Omental fat pad (tissue), 4 donors: ENCODE measurements around the gene BCAS4. TPM values are rescaled to one million over a fixed set of nuclear protein-coding genes. Genes with fewer than 3 reads are reported as not detected.

Experiments
- ATAC-seq: fragments of 150-250 bp; one replicate; pipeline ENCODE4 v1.9.1; 2016; ENCODE audit warnings: mild to moderate bottlenecking, moderate library complexity; ENCODE audit not compliant: low FRiP score
- DNase-seq: peaks from one replicate; pipeline ENCODE4 v3.0.0-alpha.2; 2019; ENCODE audit warnings: low spot score
- total RNA-seq, 4 donors: library from RNA; depleted of rRNA; stranded (reverse); fragments of >200 nt; gene quantifications; one replicate each; pipeline ENCODE4 v1.1.0, GENCODE V29; 2016
- TF ChIP-seq, protein P1 (sequence below), 3 donors: fragments of 450-650 bp; IDR thresholded peaks; one replicate each; pipeline ENCODE4 v1.5.1; 2016 to 2017; ENCODE audit warnings: antibody characterized with exemption in 3 of 3, mild to moderate bottlenecking in 3 of 3, moderate library complexity in 2 of 3

Gene BCAS4, protein sequence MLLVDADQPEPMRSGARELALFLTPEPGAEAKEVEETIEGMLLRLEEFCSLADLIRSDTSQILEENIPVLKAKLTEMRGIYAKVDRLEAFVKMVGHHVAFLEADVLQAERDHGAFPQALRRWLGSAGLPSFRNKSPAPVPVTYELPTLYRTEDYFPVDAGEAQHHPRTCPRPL
- 1 to 10 TPM; 1.4 to 6.5 (median 3.1) TPM for total RNA-seq

DNA sequence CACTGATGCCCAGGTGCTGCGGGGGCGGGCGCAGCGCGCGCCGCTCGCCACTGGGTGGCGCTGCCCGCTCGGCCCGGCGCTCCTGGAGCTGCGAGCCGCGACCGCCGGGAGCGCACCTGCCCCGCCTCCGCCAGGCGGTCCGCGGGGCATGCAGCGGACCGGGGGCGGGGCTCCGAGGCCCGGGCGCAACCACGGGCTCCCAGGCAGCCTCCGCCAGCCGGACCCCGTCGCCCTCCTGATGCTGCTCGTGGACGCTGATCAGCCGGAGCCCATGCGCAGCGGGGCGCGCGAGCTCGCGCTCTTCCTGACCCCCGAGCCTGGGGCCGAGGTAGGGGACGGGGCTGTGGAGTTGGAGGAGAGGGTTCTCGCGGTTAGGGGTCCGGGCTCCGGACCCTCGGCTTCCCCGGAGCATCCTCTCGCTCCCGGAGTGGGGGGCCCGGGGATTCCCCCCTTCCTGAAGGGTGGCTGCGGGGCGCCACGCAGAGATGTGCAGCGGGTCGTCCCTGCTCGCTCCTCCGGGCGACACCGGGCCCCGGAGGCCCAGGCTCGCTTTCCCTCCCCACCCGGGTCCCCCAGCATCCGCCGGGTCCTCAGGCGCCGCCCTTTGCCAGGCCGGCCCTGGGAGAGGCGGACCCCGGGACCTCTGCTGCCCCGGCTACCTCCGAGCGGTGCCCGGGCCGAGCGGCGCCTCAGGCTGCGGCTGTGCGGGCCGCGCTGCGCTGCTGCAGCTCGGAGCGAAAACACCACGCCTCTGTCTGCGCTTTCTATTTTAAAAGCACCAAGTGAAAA is at the start of gene BCAS4:
BCAS4 (plus strand) TSS at position 216 of the 789 bp plus-strand sequence; CDS start at position 239, 23 bp downstream.
- TF ChIP-seq, protein P1, sequence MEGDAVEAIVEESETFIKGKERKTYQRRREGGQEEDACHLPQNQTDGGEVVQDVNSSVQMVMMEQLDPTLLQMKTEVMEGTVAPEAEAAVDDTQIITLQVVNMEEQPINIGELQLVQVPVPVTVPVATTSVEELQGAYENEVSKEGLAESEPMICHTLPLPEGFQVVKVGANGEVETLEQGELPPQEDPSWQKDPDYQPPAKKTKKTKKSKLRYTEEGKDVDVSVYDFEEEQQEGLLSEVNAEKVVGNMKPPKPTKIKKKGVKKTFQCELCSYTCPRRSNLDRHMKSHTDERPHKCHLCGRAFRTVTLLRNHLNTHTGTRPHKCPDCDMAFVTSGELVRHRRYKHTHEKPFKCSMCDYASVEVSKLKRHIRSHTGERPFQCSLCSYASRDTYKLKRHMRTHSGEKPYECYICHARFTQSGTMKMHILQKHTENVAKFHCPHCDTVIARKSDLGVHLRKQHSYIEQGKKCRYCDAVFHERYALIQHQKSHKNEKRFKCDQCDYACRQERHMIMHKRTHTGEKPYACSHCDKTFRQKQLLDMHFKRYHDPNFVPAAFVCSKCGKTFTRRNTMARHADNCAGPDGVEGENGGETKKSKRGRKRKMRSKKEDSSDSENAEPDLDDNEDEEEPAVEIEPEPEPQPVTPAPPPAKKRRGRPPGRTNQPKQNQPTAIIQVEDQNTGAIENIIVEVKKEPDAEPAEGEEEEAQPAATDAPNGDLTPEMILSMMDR (IDR thresholded peaks at IDR 0.05) = peak in 2 of 3 donors; percentile 81 to 87
- peak; percentile 35 for DNase-seq
- peak; percentile 69 for ATAC-seq

DNA sequence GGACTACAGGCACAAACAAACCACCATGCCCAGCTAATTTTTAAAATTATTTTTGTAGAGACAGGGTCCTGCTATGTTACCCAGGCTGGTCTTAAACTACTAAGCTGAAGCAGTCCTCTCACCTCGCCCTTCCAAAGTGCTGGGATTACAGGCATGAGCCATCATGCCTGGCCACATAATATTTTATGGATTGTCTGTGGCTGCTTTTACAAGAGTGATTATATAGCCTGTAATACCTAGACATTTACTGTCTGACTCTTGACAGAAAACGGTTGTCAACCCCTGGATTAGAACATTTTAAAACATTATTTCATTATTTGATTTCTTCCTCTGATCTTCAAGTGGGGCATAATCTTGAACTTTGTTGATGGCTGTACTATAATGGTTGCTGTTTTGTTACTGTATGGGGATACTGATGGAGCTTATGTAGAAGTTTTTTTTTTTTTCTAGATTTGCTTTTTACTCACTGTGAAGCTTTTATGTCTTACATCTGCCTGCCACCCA is 49.2 kb upstream of the BCAS4 start:
- TF ChIP-seq, protein P1 (IDR thresholded peaks at IDR 0.05) = no peak
- DNase-seq = no peak
- no peak for ATAC-seq

DNA sequence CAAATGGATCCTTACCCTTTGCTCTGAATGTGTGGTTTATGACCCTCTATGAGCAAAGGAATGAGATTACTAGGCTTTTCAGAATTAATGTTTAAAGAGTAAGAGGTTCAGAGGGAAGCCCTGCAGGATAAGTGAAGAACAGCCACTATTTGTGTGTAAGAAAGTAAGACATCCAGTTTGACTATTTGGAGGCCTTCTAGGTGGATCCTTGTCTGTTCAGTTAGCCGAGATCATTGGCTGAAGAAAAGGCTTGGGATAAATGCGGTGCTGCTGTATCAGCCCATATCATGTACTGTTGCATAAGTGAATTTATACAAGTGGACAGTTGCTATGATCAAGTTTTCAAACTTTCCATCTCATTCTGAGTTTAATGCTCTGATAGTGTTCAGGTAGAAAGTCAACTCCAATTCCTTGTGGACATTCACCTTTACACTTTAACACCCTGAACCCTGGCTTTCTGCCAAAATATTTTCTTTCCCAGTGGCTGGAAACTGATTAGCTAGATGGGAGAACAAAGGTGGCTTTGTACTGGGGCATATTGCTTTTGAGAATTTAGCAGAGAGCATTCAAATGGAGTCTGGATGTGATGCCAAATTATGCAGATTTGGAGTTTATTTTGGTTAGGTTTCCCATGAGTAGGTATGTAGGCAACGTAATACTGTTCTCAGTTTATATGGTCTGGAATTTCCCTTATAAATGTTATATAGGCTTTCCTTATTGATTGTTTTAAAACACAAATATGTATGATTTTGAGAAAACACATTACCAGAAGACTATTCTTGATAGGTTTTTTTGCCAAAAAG is 48.5 kb upstream of the BCAS4 start:
- ATAC-seq = no peak
- DNase-seq = no peak
- TF ChIP-seq, protein P1 (IDR thresholded peaks at IDR 0.05) = no peak

DNA sequence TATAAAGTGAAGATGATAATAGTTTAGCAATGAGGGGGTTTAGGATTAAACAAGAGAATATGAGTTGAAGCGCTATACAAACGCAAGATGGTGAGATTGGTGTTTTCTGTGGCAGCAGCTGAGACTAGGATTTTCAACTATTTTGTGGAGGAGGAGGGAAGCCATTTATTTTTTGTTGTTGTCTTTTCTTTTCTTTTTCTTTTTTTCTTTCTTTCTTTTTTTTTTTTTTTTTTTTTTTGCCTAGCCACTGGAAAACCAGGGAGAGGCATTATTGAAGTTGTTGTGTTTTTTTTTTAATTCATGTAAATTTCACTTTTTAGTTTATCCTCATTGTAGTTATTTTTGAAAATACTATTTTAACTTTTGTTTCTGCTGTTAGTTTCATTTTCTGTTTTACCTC is 47.6 kb upstream of the BCAS4 start:
- DNase-seq (no peak), ATAC-seq (no peak)
- TF ChIP-seq, protein P1 (IDR thresholded peaks at IDR 0.05) = no peak

DNA sequence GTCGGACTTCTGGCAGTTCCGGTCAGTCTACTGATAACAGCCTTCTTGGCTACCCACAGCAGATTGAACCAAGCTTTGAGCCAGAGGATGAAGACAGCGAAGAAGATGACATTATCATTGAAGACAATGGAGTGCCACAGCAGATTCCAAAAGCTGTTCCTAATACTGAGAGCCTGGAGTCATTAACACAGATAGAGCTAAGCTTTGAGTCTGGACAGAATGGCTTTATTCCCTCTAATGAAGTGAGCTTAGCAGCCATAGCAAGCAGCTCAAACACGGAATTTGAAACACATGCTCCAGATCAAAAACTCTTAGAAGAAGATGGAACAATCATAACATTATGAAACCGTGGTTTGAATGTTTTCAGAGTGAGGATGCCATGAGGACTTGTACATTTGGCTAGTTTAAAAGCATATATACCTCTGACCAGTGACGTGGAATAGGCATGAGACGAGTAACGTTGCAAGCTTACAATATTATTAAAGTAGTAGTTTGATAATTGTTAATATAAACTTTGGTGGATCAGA is 44.7 kb upstream of the BCAS4 start:
- TF ChIP-seq, protein P1 (IDR thresholded peaks at IDR 0.05) = no peak
- DNase-seq = no peak
- no peak for ATAC-seq

DNA sequence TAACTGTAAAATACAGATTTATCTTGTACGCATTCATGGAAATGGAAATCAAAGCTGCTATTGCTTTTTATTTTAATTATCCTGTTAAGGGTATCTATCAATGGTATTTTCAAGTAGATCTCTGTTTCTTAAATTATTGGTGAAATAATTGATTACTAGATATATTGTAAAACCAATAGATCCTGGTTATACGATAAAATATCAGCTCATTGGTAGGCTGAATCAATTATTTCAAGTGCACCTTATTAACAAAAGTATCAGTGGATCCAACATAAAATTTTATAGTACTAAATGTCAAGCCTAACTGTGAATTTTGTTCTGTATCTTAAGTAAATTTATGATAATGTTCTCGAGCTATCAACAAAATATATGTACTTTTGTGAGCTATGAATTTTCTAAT is 41.7 kb upstream of the BCAS4 start:
- TF ChIP-seq, protein P1 (IDR thresholded peaks at IDR 0.05) = no peak
- no peak for ATAC-seq
- no peak for DNase-seq
